ENCODE measurements around the gene CEP63. TPM values are rescaled to one million over a fixed set of nuclear protein-coding genes. Genes with fewer than 3 reads are reported as not detected.

CEP63 gene
- total and polyA plus RNA-seq, 9 of the 15 experiments (the other 6 are each of a cell fraction or from before 2014, with no cell fraction given), result 5.1 to 17.8 (median 10.6) TPM

GRCh38 chr3:134460965-134461364 is 24.9 kb upstream of the CEP63 start (continued):
- no peak for TF ChIP-seq ARID3A (IDR thresholded peaks at IDR 0.05; ENCODE audit: borderline replicate concordance, low read depth, low read length)

GRCh38 chr3:134462331-134462941 is 23.4 kb upstream of the CEP63 start:
- Histone ChIP-seq H2AFZ (ENCODE audit: low read depth, low read length) (no peak overlapping the region), H3K9me1 (ENCODE audit: control insufficient read depth, insufficient read depth, low read length) (no peaks in the 10 kb centered on the region), H4K20me1 (replicated peaks; ENCODE audit: control insufficient read depth, insufficient read depth, low read length) (no peaks in the 10 kb centered on the region; the same call in 1 of the 2 replicates), H3K9me3 (replicated peaks; ENCODE audit: control insufficient read depth, insufficient read depth, low read depth, low read length) (no peaks in the 10 kb centered on the region), H3K79me2 (ENCODE audit: control insufficient read depth, insufficient read depth, low read length) (no peaks in the 10 kb centered on the region), H3K4me2 (ENCODE audit: insufficient read depth, low read length) (no peak overlapping the region), H3K27me3 (ENCODE audit: control insufficient read depth in 2 of 2, insufficient read depth in 2 of 2, low read length in 2 of 2) (peaks cover 10 to 27% of the 10 kb centered on the region in 2 experiments; a peak in 4 of 5 replicates), H3K4me1 (replicated peaks in 1 of 2; ENCODE audit: control insufficient read depth in 2 of 2, insufficient read depth in 2 of 2, low read length in 2 of 2) (no peaks in the 10 kb centered on the region), H3K36me3 (ENCODE audit: control insufficient read depth, insufficient read depth, low read length) (no peaks in the 10 kb centered on the region), H3K9ac (ENCODE audit: insufficient read depth in 1 of 2, low read depth in 2 of 2, low read length in 2 of 2) (no peak overlapping the region), H3K27ac (ENCODE audit: extremely low read depth, low read depth, low read length) (no peak overlapping the region), H3K4me3 (no peak overlapping the region)
- ChIA-PET CTCF (ENCODE audit: low intra/inter-chr PET ratio) (no interaction called here), POLR2A (no interaction called here)
- in situ Hi-C loops (cut with MboI), result no loop called here
- DNase-seq (ENCODE audit: extremely low read depth in 1 of 4, low spot score in 3 of 4) (no peak), FAIRE-seq (no peak), ATAC-seq (no peak)
- no TSS peak for BruUV-seq (replicated peaks)
- WGBS (ENCODE audit: insufficient coverage, low coverage, missing lambda C conversion rate), result 3% methylated on average over 5 of the region's 5 CpGs
- intact Hi-C loops (cut with micrococcal nuclease), result no loop called here
- TF ChIP-seq ZNF668 (CRISPR knock-in tag; IDR thresholded peaks at IDR 0.05) (no peak), NONO (IDR thresholded peaks at IDR 0.05; ENCODE audit: low read depth in 2 of 2, low read length in 1 of 2) (no peak), POU5F1 (IDR thresholded peaks at IDR 0.05; ENCODE audit: borderline replicate concordance, low read depth, low read length, partially characterized antibody) (no peak), NFIC (IDR thresholded peaks at IDR 0.05) (no peak), EWSR1 (IDR thresholded peaks at IDR 0.05; ENCODE audit: borderline replicate concordance, low read depth, partially characterized antibody) (no peak), CREB3L1 (IDR thresholded peaks at IDR 0.05; ENCODE audit: borderline replicate concordance, low read depth) (no peak), ARHGAP35 (IDR thresholded peaks at IDR 0.05; ENCODE audit: partially characterized antibody) (no peak), FOXP4 (CRISPR knock-in tag; IDR thresholded peaks at IDR 0.05; ENCODE audit: borderline replicate concordance) (no peak), MXI1 (IDR thresholded peaks at IDR 0.05; ENCODE audit: low read depth, low read length) (no peak), MAFK (IDR thresholded peaks at IDR 0.05; ENCODE audit: low read length) (no peak), THAP7 (CRISPR knock-in tag; IDR thresholded peaks at IDR 0.05) (no peak), YY1 (IDR thresholded peaks at IDR 0.05; ENCODE audit: borderline replicate concordance in 1 of 3, control insufficient read depth in 1 of 3, extremely low read depth in 1 of 3, insufficient read depth in 3 of 3, insufficient read length in 1 of 3, insufficient replicate concordance in 2 of 3, low read depth in 1 of 3, low read length in 2 of 3) (no peak)
